Measurements from ENCODE around the gene TNS4.

The TNS4 gene

DNA sequence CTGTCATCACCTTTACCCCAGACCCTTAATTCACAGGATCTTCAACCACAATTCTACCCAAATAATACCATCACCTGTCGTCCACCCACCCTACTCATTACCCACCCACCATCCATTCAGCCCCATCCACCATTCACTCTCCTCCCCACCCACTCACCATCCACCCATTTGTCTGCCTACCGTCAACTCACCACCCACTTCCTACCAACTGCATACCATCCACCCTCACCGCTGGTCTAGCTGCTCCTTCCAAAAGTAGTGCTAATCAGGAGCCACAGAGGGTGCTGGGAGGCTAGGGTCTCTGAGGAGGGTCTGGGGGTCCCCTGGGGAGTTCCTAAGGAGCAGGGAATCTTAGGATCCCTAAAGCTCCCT, 70.2 kb downstream of the TNS4 start:
- no peak for DNase-seq

DNA sequence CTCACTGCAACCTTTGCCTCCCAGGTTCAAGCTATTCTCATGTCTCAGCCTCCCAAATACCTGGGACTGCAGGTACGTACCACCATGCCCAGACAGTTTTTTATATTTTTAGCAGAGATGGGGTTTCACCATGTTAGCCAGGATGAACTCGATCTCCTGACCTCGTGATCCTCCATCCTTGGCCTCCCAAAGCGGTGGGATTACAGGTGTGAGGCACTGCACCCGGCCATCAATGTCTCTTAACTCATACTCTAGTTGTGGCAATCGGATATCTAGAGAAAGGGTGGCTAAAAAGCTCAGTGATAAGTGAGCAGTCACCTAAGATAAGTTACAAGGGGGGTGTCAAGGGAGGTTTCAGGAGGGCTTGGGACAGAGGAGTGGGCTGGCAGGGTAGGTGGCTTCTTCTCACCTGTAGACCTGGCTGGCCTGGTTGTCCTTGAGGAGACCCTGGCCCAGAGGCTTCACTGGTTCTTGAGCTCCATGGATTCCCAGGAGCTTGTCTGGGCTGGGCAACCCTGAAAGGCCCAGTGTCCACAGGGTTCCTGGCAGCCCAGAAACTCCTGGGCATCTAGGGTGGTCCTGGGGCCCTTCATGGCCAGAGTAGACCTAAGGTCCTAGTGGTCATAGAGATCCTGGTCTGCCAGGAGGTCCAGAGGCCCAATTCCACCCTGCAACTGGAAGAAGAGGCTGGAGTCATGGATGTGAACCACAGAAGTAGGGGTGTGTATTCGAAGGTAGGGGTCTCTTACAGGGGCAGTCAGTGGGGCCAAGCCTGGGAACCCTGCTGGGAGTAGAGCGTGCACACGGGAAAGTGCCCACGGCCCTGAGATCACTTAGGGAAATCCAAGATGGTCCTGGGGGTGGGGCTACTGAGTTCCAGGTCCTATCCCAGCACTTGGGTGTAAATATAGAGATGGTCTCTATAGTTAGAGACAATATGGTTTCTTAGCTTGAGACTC, 70.9 kb downstream of the TNS4 start:
- no peak for DNase-seq

- no peak for DNase-seq
These were observed 74.4 kb downstream of the TNS4 start for GRCh38 chr17:40427002-40427491.

Measured in fibroblast of skin of scalp (primary cell).